Immature natural killer cell (primary cell): ENCODE data around the gene MAP2K6. TPM values are rescaled to one million over a fixed set of nuclear protein-coding genes. Genes with fewer than 3 reads are reported as not detected.

Experiments
- DNase-seq, 3 donors: peaks; one replicate each; pipeline ENCODE4 v3.0.0; 2022; ENCODE audit warnings: mixed read lengths in 1 of 3
- H3K27ac Mint-ChIP-seq, 6 donors: one replicate each; pipeline ENCODE4 v1.8.0; 2020; ENCODE audit warnings: mixed read lengths in 6 of 6, mild to moderate bottlenecking in 5 of 6, inconsistent platforms in 4 of 6, moderate library complexity in 3 of 6
- H3K27me3 Mint-ChIP-seq, 3 donors: one replicate each; pipeline ENCODE4 v1.8.0; 2020 to 2021; ENCODE audit warnings: low read depth in 3 of 3, mild to moderate bottlenecking in 3 of 3, mixed read lengths in 3 of 3, moderate library complexity in 3 of 3, inconsistent platforms in 1 of 3
- H3K36me3 Mint-ChIP-seq, 3 donors: one replicate each; pipeline ENCODE4 v1.8.0; 2020; ENCODE audit warnings: mixed read lengths in 3 of 3, inconsistent platforms in 2 of 3, mild to moderate bottlenecking in 2 of 3
- H3K4me1 Mint-ChIP-seq, 2 donors: one replicate each; pipeline ENCODE4 v1.8.0; 2020; ENCODE audit warnings: inconsistent platforms in 2 of 2, mild to moderate bottlenecking in 2 of 2, mixed read lengths in 2 of 2, moderate library complexity in 1 of 2
- H3K4me3 Mint-ChIP-seq, 5 donors: one replicate each; pipeline ENCODE4 v1.8.0; 2020; ENCODE audit warnings: mild to moderate bottlenecking in 5 of 5, mixed read lengths in 5 of 5, inconsistent platforms in 3 of 5, moderate library complexity in 3 of 5
- H3K9me3 Mint-ChIP-seq, 6 donors: one replicate each; pipeline ENCODE4 v1.8.0; 2020; ENCODE audit warnings: mild to moderate bottlenecking in 6 of 6, mixed read lengths in 6 of 6, inconsistent platforms in 4 of 6, moderate library complexity in 3 of 6
- polyA plus RNA-seq, 3 donors: library from polyadenylated mRNA; unstranded; fragments of 300-500 nt; fragmentation: Illumina TruSeq; gene quantifications; one replicate each; pipeline ENCODE4 v1.2.3, GENCODE V29; 2021

Gene MAP2K6
- 10 to 100 TPM; 11.6 to 14.5 (median 13.9) TPM for polyA plus RNA-seq

DNA sequence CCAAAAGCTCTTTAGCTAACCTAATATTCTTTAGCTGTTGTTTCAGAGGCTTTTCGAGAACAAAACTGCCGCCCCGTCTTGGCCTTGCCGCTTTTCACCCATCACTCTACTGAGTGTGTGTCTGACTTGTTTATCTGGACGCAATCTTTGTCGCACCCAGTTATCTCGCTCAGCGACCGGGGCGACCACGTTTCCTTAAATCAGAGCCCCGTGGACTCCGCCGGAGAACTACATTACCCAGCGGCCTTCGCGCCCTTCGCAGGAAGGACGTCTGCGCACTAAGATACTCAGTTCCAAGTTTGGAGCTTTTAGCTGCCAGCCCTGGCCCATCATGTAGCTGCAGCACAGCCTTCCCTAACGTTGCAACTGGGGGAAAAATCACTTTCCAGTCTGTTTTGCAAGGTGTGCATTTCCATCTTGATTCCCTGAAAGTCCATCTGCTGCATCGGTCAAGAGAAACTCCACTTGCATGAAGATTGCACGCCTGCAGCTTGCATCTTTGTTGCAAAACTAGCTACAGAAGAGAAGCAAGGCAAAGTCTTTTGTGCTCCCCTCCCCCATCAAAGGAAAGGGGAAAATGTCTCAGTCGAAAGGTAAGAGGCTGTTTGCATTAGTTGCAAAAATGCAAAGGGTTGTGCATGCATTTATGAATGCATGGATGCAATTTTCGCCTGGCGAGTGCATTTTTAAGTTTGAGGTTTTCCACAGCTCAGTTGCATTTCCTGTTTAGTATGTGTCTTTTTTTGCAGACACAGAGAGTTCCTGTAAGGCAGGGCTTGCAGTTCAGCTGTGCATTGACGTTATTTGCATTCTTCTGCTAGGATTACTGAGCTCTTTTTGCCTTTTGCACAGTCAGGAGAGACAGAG lies at the start of gene MAP2K6:
MAP2K6 (plus strand) TSS at position 290 of the 867 bp plus-strand sequence; CDS start at position 578, 288 bp downstream.
- DNase-seq = peak; percentile 60 to 74 (median 64)
- H3K4me1 Mint-ChIP-seq = peaks cover 0 to 9% of the 10 kb centered on the region in 2 donors
- H3K27ac Mint-ChIP-seq = no peak within 1 kb of the TSS
- peak within 1 kb of the TSS in 2 of 5 donors; percentile 9 to 18 for H3K4me3 Mint-ChIP-seq
- no peaks in the 10 kb centered on the region for H3K36me3 Mint-ChIP-seq
- H3K9me3 Mint-ChIP-seq = no peaks in the 10 kb centered on the region
- peaks cover 0 to 2% (median 1%) of the 10 kb centered on the region in 3 donors for H3K27me3 Mint-ChIP-seq

DNA sequence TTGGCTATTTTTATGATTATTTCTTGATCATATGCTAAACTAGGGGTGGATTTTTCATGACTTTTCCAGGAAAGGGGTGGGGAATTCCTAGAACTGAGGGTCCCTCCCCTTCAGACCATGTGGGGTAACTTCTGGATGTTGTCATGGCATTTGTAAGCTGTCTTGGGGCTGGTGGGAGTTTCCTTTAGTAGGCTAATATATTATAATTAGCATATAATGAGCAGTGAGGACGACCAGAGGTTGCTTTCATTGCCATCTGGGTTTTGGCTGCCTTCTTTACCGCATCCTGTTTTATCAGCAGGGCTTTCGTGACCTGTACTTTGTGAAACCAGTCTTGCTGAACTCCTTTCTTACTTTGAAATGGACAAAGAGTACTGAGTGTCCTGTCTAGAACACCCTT lies 47.2 kb upstream of the MAP2K6 start:
- H3K9me3 Mint-ChIP-seq = no peaks in the 10 kb centered on the region
- no peak for DNase-seq
- no peak overlapping the region for H3K27ac Mint-ChIP-seq
- no peaks in the 10 kb centered on the region for H3K36me3 Mint-ChIP-seq
- peaks cover 0 to 8% (median 4%) of the 10 kb centered on the region in 3 donors for H3K27me3 Mint-ChIP-seq
- H3K4me3 Mint-ChIP-seq = no peak overlapping the region
- peaks cover 8 to 9% of the 10 kb centered on the region in 2 donors for H3K4me1 Mint-ChIP-seq

DNA sequence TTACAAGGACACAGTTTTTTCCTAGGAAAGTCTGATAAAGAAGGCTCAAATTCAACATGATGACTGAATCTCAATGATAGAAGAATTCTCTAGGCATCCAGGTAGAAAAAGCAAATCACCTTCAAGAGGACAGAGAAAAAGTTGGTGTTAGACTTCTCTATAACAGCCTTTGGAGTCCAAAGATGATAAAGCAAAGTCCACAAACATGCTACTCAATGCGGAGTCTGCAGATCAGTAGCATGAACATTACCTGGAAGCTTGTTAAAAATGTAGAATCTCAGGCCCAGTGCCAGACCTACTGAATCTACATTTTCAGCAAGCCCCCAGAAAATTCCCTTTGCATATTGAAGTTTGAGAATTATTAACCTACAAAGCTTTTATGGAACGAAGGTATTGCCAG lies 41.4 kb upstream of the MAP2K6 start:
- Mint-ChIP-seq H3K27ac (no peak overlapping the region), H3K4me1 (peaks cover 13 to 15% of the 10 kb centered on the region in 2 donors), H3K4me3 (no peak overlapping the region), H3K36me3 (no peaks in the 10 kb centered on the region), H3K9me3 (peaks cover 0 to 2% (median 0%) of the 10 kb centered on the region in 6 donors), H3K27me3 (peaks cover 0 to 8% (median 4%) of the 10 kb centered on the region in 3 donors)
- no peak for DNase-seq

DNA sequence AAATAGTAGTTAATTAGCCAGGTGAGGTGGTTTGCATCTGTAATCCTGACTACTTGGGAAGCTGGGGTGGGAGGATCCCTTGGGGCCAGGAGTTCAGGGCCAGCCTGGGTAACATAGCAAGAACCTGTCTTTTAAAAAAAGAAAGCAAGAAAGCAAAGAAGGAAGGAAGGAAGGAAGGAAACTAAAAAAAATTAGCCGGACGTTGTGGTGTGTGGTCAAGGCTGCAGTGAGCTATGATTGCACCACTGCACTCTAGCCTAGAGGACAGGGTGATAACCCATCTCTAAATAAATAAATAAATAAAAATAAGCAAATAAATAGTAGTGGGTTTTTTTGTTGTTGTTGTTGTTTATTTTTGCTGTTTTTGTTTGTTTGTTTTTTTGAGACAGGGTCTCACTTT lies 39.3 kb upstream of the MAP2K6 start:
- Mint-ChIP-seq H3K27me3 (peaks cover 0 to 4% (median 4%) of the 10 kb centered on the region in 3 donors), H3K27ac (no peak overlapping the region), H3K9me3 (peaks cover 0 to 2% (median 0%) of the 10 kb centered on the region in 6 donors), H3K4me3 (peak overlapping the region in 4 of 5 donors; percentile 52 to 81 (median 80)), H3K4me1 (peaks cover 13 to 15% of the 10 kb centered on the region in 2 donors), H3K36me3 (no peaks in the 10 kb centered on the region)
- peak in 1 of 3 donors; percentile 10 for DNase-seq

DNA sequence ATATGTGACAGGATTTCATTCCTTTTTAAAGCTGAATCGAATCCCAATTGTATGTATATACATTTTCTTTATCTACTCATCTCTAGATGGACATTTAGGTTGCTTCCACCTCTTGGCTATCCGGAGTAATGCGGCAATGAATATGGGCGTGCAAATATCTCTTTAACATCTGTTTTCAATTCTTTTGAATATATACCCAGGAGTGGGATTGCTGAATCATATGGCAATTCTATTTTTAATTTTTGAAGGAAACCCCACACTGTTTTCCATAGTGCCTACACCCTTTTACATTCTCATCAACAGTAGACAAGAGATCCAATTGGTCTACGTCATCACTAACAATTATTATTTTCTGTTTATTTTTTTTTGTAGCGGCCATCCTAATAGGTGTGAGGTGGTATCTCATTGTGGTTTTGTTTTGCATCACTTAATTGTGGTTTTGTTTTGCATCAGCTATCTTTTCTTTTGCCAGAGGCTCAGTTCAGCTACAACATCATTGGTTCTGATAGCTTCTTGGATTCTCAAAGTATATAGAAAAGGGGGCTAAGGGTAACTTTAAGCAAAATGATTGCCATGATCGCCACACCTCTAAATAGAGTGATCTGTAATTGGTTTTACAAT lies 25.6 kb upstream of the MAP2K6 start:
- no peak overlapping the region for H3K27ac Mint-ChIP-seq
- H3K4me3 Mint-ChIP-seq = no peak overlapping the region
- no peaks in the 10 kb centered on the region for H3K9me3 Mint-ChIP-seq
- peaks cover 0 to 12% (median 3%) of the 10 kb centered on the region in 3 donors for H3K27me3 Mint-ChIP-seq
- no peaks in the 10 kb centered on the region for H3K36me3 Mint-ChIP-seq
- no peak for DNase-seq
- no peaks in the 10 kb centered on the region for H3K4me1 Mint-ChIP-seq

DNA sequence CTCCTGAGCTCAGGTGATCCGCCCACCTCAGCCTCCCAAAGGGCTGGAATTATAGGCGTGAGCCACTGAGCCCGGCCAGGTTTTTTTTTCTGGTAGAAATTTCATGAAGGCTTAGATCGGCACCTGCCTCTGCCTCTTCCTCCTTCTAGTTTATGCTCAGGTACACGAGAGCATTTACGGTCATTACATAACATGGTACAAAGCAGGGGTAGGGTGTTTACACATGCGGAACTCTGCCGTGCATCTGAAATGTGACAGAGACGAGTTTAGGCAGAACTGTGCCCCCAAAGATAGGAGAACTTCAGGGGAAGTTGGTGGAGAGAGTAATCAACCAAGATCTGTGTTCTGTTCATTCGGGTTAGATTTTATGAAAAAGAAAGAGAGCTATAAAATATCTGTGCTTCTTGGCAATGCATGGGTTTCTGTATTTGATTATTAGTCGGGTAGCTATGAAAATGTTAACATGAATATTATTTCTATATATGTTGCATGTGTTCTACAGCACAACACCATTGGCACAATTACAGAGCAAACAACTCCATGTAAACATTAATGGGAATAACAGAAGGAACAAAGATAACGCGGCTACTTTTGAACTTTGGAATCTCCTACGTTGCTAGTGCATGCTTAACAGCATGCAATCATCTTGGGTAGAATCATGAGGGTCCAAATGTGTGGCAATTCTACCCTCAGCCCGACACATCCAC lies 23.5 kb upstream of the MAP2K6 start:
- no peak overlapping the region for H3K4me3 Mint-ChIP-seq
- H3K9me3 Mint-ChIP-seq = no peaks in the 10 kb centered on the region
- H3K27ac Mint-ChIP-seq = no peak overlapping the region
- DNase-seq = no peak
- H3K4me1 Mint-ChIP-seq = peaks cover 0 to 2% of the 10 kb centered on the region in 2 donors
- peaks cover 0 to 12% (median 6%) of the 10 kb centered on the region in 3 donors for H3K27me3 Mint-ChIP-seq
- H3K36me3 Mint-ChIP-seq = no peaks in the 10 kb centered on the region

DNA sequence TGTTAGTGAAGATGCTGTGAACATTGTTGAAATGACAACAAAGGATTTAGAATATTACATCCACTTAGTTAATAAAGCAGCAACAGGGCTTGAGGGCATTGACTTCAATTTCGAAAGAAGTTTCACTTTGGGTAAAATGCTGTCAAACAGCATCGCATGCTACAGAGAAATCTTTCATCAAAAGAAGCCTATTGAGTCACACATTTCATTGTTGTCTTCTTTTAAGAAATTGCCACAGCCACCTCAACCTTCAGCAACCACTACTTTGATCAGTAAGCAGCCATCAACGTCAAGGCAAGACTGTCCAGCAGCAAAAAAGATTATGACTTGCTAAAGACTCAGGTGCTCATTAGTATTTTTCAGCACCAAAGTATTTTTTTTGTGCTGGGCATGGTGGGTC lies 13.2 kb upstream of the MAP2K6 start:
- Mint-ChIP-seq H3K27ac (no peak overlapping the region), H3K4me3 (no peak overlapping the region), H3K9me3 (no peaks in the 10 kb centered on the region), H3K4me1 (no peaks in the 10 kb centered on the region), H3K36me3 (no peaks in the 10 kb centered on the region), H3K27me3 (peaks cover 2 to 7% (median 2%) of the 10 kb centered on the region in 3 donors)
- no peak for DNase-seq

DNA sequence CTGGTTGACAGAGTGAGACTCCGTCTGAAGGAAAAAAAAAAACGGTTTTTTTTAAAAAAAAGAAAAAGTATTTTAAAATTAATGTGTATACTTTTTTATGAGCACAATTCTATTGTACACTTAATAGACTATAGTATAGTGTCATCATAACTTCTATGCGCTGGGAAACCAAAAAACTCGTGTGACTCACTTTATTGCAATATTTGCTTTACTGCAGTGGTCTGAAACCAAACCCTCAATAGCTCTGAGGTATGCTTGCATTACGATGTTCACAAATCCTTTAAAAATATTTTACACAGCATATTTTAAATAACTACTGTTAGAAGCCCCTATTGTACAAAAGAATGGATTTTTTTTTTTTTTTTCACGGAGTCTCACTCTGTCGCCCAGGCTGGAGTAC lies 12.4 kb upstream of the MAP2K6 start:
- Mint-ChIP-seq H3K27me3 (peaks cover 2 to 7% (median 2%) of the 10 kb centered on the region in 3 donors), H3K4me1 (no peaks in the 10 kb centered on the region), H3K27ac (no peak overlapping the region), H3K9me3 (no peaks in the 10 kb centered on the region), H3K36me3 (no peaks in the 10 kb centered on the region), H3K4me3 (no peak overlapping the region)
- no peak for DNase-seq

DNA sequence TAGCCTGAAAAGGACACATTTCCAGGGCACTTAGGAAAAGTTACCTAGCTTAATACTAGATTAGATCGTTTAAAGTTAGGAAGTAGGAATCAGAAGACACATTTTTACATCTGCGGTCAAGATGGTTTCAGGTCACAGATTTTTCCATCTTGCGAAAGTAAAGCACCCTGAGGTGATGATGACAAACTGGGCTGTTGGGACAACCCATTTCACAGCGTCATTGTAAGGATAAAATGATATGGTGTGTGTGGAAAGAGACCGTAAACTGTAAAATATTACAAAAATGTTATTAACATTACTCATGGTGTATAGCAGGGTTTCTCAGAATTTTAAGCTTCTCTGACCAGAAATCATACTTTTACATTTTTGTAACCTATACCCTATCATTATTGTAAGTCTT lies 10.1 kb upstream of the MAP2K6 start:
- no peak for DNase-seq
- no peaks in the 10 kb centered on the region for H3K36me3 Mint-ChIP-seq
- no peaks in the 10 kb centered on the region for H3K4me1 Mint-ChIP-seq
- peaks cover 2 to 7% (median 2%) of the 10 kb centered on the region in 3 donors for H3K27me3 Mint-ChIP-seq
- no peak overlapping the region for H3K4me3 Mint-ChIP-seq
- H3K9me3 Mint-ChIP-seq = no peaks in the 10 kb centered on the region
- H3K27ac Mint-ChIP-seq = no peak overlapping the region

DNA sequence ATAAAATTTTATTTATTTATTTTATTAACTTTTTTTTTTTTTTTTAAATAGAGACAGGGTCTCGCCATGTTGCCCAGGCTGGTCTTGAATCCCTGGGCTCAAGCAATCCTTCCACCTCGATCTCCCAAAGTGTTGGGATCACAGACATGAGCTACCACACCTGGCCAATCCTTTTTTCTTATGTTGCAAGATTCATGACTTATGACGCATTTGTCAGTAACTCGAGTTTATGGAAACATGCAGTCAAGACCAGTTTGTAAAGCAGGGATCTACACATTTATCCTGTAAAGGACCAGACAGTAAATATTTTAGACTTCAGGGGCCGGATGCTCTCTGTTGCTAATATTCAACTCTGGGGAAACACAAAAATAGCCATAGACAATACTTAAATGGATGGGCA lies 9.4 kb upstream of the MAP2K6 start:
- no peaks in the 10 kb centered on the region for H3K9me3 Mint-ChIP-seq
- DNase-seq = no peak
- H3K27me3 Mint-ChIP-seq = peaks cover 0 to 7% (median 2%) of the 10 kb centered on the region in 3 donors
- H3K36me3 Mint-ChIP-seq = no peaks in the 10 kb centered on the region
- H3K4me3 Mint-ChIP-seq = no peak overlapping the region
- no peak overlapping the region for H3K27ac Mint-ChIP-seq
- H3K4me1 Mint-ChIP-seq = no peaks in the 10 kb centered on the region

DNA sequence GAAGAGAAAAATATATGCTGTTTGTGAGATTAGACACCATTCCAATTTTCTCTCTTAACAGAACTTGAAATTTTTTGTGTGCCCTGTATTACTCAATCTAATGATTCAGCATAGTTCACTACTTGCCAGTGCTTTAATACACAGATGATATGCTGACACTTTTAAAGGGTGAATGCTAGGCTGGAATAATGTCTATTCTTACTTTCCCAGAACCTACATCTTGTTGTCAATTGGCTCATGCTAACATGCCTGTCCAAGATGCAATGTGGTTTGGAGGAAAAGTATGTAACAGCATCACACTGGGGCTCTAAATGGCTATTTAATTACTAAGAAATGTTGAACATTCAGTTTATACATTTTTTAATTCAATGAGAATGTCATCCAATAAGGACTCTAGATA lies 7.6 kb upstream of the MAP2K6 start:
- H3K9me3 Mint-ChIP-seq = no peaks in the 10 kb centered on the region
- no peaks in the 10 kb centered on the region for H3K36me3 Mint-ChIP-seq
- no peak overlapping the region for H3K27ac Mint-ChIP-seq
- H3K27me3 Mint-ChIP-seq = peaks cover 0 to 4% (median 2%) of the 10 kb centered on the region in 3 donors
- no peak overlapping the region for H3K4me3 Mint-ChIP-seq
- no peak for DNase-seq
- no peaks in the 10 kb centered on the region for H3K4me1 Mint-ChIP-seq

DNA sequence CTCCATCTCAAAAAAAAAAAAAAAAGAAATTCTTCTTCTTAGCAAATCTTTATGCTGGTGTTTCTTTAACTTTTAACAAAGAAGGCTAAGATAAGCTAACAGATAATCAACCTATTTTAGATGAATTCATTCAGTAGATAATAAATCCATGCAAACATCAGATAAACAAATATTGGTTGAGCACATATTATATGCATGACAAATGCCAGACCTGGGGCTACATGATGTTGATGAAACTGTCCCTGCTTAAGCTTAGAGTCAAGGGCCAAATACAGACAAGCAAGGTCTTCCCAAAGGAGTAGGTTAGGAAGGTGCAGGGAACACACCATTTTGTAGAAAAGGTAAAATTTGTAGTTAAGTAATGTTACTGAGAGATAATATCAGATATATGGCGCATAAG lies 6.7 kb upstream of the MAP2K6 start:
- H3K9me3 Mint-ChIP-seq = no peaks in the 10 kb centered on the region
- no peak for DNase-seq
- no peak overlapping the region for H3K27ac Mint-ChIP-seq
- no peak overlapping the region for H3K4me3 Mint-ChIP-seq
- H3K36me3 Mint-ChIP-seq = no peaks in the 10 kb centered on the region
- H3K27me3 Mint-ChIP-seq = peaks cover 0 to 4% (median 2%) of the 10 kb centered on the region in 3 donors
- H3K4me1 Mint-ChIP-seq = no peaks in the 10 kb centered on the region

DNA sequence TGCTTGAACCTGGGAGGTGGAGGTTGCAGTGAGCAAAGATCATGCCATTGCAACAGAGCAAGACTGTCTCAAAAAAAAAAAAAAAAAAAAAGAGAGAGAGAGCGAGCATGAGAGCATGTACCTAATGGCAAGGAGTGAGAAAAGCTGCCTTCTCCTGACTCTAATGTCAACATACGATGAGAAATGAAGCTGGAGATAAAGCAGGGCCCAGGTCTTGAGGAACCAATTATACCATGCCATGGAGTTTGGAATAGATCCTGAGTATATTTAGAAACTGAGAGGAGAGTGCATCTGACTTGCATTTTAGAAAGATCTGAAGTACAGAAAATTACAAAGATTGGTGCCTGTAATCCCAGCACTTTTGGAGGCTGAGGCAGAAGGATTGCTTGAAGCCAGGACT lies 3.8 kb upstream of the MAP2K6 start:
- H3K36me3 Mint-ChIP-seq = no peaks in the 10 kb centered on the region
- H3K9me3 Mint-ChIP-seq = no peaks in the 10 kb centered on the region
- H3K4me1 Mint-ChIP-seq = no peaks in the 10 kb centered on the region
- no peak overlapping the region for H3K27ac Mint-ChIP-seq
- no peak overlapping the region for H3K4me3 Mint-ChIP-seq
- peaks cover 0 to 2% (median 1%) of the 10 kb centered on the region in 3 donors for H3K27me3 Mint-ChIP-seq
- no peak for DNase-seq

DNA sequence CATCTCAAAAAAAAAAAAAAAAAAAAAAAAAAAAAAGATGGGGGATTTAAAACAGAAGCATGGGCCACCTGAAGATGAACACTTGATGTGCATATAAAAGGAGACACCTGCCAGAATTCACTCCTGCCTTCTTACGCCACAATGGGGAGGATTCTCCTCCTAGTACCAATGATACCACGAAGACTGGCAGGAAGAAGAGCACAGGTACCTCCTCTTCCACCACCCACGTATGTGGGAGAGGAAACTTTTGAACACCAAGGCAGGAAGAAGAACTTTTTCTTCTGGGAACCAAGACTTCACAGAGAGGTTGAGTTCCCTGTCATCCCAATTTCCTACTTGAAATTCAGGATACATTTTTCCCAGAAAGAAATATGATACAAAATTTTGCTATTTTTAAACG lies 2.7 kb upstream of the MAP2K6 start:
- Mint-ChIP-seq H3K9me3 (no peaks in the 10 kb centered on the region), H3K4me3 (no peak overlapping the region), H3K4me1 (no peaks in the 10 kb centered on the region), H3K36me3 (no peaks in the 10 kb centered on the region), H3K27ac (no peak overlapping the region), H3K27me3 (peaks cover 0 to 2% (median 1%) of the 10 kb centered on the region in 3 donors)
- DNase-seq = no peak
